ENCODE results near the gene WDR33. TPM values are rescaled to one million over a fixed set of nuclear protein-coding genes. Genes with fewer than 3 reads are reported as not detected.

The WDR33 gene
- total and polyA plus RNA-seq, 9 of the 15 experiments (the other 6 are each of a cell fraction or from before 2014, with no cell fraction given) = 24.2 to 57.4 (median 38.4) TPM

DNA sequence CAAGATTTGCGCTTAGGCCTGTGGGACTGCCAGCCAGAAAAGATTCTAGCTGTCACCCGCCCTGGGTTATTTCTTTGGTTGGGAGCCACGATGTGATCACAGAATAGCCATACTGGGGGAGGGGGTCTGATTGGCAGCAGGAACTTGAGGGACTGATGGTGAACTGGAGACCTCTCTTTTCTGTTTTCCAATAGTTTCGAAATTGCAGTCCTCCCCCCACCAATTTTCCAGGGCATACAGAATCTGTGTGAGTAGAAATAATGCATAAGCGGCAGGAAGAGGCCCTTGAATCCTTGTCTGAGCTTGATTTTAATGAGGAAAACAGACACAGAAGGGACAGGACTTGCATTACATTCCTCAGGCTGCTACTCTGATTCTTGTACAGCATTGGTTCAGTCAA, 49.2 kb upstream of the WDR33 start:
- no TSS peak for BruUV-seq (replicated peaks)
- intact Hi-C loops (cut with micrococcal nuclease) = no loop called here
- CTCF ChIA-PET (ENCODE audit: low intra/inter-chr PET ratio) = no interaction called here

More for the DNA sequence above, 49.2 kb upstream of the WDR33 start:
- no peak overlapping the region for H3K4me3 ChIP-seq
- POLR2A ChIA-PET = interaction anchor here (0.6 to 1.1 kb wide), 3 partner anchors 10 to 830 kb away, joined by 3 to 4 read pairs (median 3); no protein-coding TSS in a partner anchor
- FAIRE-seq (no peak), ATAC-seq (no peak), DNase-seq (ENCODE audit: extremely low read depth in 1 of 4, low spot score in 3 of 4) (no peak)
- H3K27me3 ChIP-seq (ENCODE audit: control insufficient read depth in 2 of 2, insufficient read depth in 2 of 2, low read length in 2 of 2) = no peaks in the 10 kb centered on the region
- peak overlapping the region; percentile 36; the same call in 1 of the 2 replicates for H3K4me2 ChIP-seq (ENCODE audit: insufficient read depth, low read length)
- peaks cover 25 to 30% of the 10 kb centered on the region in 2 experiments for H3K4me1 ChIP-seq (replicated peaks in 1 of 2; ENCODE audit: control insufficient read depth in 2 of 2, insufficient read depth in 2 of 2, low read length in 2 of 2)
- in situ Hi-C loops (cut with MboI) = no loop called here
- H3K9ac ChIP-seq (ENCODE audit: insufficient read depth in 1 of 2, low read depth in 2 of 2, low read length in 2 of 2) = peak overlapping the region; percentile 23 to 79; a peak in 2 of 4 replicates
- no peaks in the 10 kb centered on the region for H3K9me3 ChIP-seq (replicated peaks; ENCODE audit: control insufficient read depth, insufficient read depth, low read depth, low read length)
- peak overlapping the region; percentile 36; the same call in 2 of the 3 replicates for H3K27ac ChIP-seq (ENCODE audit: extremely low read depth, low read depth, low read length)
- peaks cover 29% of the 10 kb centered on the region for H3K36me3 ChIP-seq (ENCODE audit: control insufficient read depth, insufficient read depth, low read length)
- peaks cover 4% of the 10 kb centered on the region for H3K9me1 ChIP-seq (ENCODE audit: control insufficient read depth, insufficient read depth, low read length)
- H2AFZ ChIP-seq (ENCODE audit: low read depth, low read length) = peak overlapping the region; percentile 64
- H4K20me1 ChIP-seq (replicated peaks; ENCODE audit: control insufficient read depth, insufficient read depth, low read length) = peaks cover 8% of the 10 kb centered on the region; the same call in 1 of the 2 replicates
- H3K79me2 ChIP-seq (ENCODE audit: control insufficient read depth, insufficient read depth, low read length) = peaks cover 28% of the 10 kb centered on the region
- WGBS (ENCODE audit: insufficient coverage, low coverage, missing lambda C conversion rate) = 54% methylated on average over 5 of the region's 5 CpGs
- TF ChIP-seq, protein P1, sequence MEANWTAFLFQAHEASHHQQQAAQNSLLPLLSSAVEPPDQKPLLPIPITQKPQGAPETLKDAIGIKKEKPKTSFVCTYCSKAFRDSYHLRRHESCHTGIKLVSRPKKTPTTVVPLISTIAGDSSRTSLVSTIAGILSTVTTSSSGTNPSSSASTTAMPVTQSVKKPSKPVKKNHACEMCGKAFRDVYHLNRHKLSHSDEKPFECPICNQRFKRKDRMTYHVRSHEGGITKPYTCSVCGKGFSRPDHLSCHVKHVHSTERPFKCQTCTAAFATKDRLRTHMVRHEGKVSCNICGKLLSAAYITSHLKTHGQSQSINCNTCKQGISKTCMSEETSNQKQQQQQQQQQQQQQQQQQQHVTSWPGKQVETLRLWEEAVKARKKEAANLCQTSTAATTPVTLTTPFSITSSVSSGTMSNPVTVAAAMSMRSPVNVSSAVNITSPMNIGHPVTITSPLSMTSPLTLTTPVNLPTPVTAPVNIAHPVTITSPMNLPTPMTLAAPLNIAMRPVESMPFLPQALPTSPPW (CRISPR knock-in tag; IDR thresholded peaks at IDR 0.05) = no peak
- TF ChIP-seq, protein P2, sequence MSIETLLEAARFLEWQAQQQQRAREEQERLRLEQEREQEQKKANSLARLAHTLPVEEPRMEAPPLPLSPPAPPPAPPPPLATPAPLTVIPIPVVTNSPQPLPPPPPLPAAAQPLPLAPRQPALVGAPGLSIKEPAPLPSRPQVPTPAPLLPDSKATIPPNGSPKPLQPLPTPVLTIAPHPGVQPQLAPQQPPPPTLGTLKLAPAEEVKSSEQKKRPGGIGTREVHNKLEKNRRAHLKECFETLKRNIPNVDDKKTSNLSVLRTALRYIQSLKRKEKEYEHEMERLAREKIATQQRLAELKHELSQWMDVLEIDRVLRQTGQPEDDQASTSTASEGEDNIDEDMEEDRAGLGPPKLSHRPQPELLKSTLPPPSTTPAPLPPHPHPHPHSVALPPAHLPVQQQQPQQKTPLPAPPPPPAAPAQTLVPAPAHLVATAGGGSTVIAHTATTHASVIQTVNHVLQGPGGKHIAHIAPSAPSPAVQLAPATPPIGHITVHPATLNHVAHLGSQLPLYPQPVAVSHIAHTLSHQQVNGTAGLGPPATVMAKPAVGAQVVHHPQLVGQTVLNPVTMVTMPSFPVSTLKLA (conservative IDR thresholded peaks at IDR 0.05) = peak in 1 of 2 experiments; percentile 13; a peak in 1 of 4 replicates
